DMS53 (cell line): ENCODE measurements around the gene KSR2.

Experiments used
- DNase-seq: peaks from one replicate; lab custom pipeline; 2025; lab: John Stamatoyannopoulos, UW

The KSR2 gene

GRCh38 chr12:117527479-117527855 lies 441.3 kb downstream of the KSR2 start:
- DNase-seq, result no peak

DNA sequence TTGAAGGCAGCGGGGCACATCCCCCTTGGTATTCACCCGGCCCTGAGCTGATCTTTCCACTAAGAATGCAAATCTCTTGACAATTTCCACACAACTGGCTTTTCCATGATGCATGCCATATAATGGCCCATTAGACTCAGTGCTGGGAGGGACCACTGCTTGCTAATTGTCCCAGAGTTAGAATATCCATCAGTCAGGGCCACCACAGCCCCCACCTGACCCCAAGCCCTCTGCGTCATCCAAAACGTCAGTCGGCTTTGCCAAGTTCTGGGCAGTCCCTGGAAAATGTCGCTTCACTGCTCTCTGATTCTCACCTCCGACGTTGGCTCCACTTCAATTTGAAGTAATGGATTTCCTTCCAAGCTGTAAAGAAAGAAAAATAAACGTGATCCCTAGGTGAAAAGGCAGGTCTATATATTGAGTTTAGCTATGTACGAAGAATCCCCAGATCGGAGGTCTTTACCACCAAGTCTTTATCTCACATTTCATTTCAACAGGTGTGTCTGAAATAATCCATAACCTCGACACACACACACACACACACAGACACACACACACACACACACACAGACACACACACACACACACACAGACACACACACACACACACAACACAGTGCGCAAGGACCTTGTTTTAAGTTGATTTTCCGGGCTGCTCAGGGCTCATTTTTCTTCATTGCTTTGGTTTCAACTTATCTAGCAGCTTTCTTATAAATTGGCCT lies 441.9 kb downstream of the KSR2 start:
- DNase-seq, result no peak

- no peak for DNase-seq
Measured at GRCh38 chr12:117525766-117526165, 443.0 kb downstream of the KSR2 start.

DNA sequence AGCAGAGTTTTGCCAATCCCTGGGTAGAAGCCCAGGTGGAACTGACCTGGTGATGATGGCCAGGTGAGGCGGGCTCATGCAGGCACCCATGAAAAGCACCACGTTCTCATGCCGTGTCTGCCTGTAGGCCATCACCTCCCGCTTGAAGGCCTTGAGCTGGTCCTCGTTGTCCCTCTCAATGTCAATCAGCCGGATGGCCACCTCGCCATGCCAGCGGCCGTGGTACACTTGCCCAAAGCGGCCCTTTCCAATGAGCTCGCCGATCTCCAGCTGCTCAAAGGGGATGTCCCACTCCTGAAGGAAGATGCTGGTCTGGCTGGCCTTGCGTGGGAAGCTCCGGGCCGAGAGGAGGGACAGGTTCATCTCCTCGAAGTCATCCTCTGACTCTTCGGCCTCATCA lies 444.0 kb downstream of the KSR2 start:
- DNase-seq, result no peak

DNA sequence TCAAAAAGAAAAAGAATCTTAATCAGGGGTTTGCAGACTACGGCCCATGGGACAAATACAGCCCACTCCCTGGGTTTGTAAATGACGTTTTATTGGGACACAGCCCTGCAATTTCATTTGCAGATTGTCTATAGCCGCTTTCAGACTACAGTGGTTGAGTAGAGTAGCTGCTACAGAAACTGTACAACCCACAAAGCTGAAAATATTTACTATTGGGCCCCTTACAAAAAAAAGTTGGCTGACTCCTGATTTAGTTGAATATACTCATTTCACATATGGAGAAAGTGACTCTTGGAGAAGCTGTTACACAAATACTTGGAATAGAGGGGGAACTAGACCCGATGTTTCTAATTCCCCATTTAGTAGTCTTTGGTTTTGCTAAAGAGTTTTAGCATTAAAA lies 444.8 kb downstream of the KSR2 start:
- DNase-seq, result no peak

DNA sequence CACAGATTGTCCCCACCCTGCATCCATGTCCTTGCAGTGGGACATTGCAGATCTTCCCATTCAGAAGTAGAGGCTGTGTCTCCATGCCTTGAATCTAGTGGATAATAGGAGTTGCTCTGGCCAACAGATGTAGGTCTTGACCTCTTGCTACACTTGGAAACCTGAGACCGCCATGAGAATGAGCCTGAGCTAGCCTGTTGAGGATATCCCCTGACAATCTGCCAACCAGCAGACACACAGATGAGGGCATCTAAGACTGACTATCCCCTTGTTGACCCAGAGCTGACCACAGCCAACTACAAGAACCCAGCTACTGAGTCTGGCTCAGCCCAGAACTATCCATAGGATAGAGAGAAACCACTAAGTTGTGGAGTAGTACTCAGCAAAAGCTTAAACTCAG lies 446.2 kb downstream of the KSR2 start:
- no peak for DNase-seq

DNA sequence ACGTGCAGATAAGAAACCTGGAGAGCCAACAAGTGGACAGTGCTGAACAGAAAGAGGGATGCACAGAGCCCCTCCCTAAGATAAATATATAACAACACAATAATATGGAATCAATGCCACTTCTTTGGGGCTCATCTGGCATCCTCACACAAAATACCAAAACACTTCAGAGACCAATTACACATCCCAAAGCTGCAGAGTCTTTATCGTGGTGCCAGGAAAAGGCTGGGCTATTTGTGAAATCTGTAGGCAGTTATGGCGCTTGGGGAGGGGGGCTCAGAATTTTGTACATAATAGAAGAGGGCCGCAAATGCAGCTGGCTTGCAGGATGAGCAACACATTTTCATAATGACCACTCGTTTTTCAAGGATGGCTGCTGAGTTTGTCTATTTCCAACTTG lies 446.9 kb downstream of the KSR2 start:
- DNase-seq, result no peak

DNA sequence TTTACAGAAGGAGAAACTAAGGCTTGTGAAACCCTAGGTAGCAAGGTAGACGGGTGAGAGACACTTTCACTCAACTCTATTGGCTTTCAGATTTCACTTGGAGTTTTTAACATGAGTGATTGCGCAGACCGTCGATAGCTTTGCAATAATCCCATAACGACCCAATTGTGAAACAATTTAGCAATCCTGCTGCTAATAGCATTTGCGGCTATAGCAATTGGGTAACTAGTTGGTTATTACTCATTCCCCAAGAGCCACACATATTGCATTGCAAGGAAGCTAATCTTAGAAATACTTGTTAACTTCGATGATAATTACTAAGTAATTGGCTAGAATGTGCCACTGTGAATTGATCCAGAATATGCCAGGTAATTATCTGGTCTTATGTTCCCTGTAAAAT lies 447.4 kb downstream of the KSR2 start:
- DNase-seq, result no peak

DNA sequence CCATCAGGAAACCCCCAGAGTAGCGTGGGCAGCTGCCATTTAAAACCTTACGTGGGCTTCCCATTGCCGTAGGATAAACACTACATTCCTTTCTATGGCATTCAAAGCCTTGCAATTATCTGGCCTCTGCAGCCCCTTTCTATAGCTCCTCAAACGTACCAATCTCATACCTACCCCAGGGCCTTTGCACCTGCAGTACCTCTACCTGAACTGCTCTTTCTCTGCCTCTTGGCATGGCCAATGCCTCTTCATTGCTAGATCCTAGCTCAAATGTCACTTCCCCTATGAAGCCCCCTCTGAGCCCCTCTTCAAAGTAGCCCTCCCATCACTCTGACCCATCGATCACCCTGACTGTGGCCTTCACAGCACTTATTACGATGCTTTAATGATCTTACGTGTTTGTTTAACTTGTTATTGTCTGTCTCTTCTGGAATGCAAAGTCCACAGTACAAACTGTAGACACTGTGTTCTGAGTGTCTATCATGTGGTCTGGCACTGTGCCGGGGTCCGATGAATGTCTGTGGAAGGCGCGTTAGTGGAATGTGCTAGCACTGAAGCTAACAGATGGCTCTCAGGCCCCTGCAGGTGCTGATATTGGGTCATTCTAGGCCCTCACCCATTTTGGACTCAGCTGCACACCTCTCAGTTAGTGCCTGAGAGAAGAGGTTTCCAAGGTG lies 450.1 kb downstream of the KSR2 start:
- no peak for DNase-seq

DNA sequence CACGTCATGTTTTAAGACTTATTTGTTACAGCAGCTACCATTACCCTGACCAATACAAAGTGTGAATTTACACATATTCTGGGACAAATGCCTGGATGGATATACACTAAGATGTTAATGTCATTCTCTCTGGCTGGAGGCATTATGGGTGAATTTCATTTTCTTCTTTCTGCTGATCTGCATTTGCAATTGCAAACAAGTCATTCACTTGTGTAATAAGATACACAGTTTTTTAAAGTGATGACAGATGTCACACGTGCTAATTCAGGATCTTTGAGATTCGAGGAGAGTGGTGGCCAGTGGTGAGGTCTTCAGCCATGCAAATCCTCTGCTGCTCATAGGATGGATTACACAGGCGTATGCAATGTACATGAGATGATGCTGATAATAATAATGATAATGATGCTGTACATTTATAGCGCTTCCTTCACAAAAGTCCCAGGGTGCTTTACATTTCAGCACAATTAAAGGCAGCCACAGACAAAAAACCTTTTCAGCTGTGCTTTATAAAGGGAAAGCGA lies 451.5 kb downstream of the KSR2 start:
- DNase-seq, result no peak

DNA sequence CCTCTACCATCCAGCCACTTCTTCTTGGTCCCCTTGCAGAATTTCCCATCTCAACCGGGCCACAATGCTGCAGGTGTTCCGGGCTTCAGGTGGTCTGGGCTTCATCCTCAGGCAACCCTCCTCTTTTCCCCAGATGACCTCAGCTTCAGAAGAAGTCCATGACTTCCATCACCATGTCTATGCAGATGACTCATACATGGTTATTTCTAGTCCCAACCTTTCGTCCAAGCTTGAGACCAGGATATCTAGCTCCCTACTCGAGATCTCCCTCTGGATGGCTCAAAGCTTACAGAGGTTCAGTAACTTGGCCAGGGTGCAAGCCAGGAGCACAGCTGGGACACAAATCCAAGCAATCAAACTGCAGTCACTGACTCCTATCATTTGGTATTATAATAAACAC lies 452.8 kb downstream of the KSR2 start:
- DNase-seq, result no peak

- DNase-seq, result no peak
Measured at GRCh38 chr12:117514016-117514415, 454.8 kb downstream of the KSR2 start.

GRCh38 chr12:117513353-117513752 lies 455.4 kb downstream of the KSR2 start:
- DNase-seq, result no peak

GRCh38 chr12:117508468-117508867 lies 460.3 kb downstream of the KSR2 start:
- DNase-seq, result no peak

DNA sequence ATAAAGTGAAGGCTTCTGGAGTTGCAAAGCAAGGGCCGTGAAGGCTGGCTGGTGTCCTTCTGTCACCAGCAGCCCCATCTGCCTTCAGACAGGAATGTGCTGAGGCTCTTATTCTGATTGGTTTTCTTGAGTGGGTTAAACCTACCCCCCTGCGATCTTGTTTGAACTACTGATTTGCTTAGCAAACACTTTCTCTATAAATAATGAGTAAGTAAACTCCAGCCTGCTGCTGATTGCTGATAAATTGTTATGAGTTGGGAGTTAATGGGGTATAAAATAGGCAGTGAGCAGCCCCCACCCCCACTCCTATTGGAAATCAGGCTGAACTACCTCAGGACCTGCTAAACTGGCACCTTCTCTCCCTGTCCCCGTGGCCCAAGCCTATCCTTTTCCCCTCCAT lies 461.2 kb downstream of the KSR2 start:
- peak; percentile 59 for DNase-seq

DNA sequence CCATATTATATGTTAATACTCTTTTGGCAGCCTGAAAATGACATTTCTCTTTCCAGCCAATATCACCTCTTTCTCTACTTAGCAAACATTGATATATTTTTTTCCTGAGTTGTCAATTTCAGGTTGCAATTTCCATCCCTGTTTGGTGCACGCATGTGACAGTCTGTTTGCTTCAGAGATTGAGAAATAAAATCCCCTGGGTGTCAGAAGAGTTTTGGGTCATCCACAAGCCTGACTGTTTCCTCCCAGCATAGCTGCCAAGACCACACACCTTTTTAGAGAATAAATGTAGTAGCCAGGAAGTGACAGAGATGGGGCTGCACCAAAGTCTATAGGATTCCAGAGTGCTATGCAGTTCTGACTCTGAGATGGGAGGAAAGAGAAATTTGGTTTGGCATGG lies 462.5 kb downstream of the KSR2 start:
- DNase-seq, result no peak

GRCh38 chr12:117502633-117503032 lies 466.2 kb downstream of the KSR2 start:
- peak; percentile 68 for DNase-seq

DNA sequence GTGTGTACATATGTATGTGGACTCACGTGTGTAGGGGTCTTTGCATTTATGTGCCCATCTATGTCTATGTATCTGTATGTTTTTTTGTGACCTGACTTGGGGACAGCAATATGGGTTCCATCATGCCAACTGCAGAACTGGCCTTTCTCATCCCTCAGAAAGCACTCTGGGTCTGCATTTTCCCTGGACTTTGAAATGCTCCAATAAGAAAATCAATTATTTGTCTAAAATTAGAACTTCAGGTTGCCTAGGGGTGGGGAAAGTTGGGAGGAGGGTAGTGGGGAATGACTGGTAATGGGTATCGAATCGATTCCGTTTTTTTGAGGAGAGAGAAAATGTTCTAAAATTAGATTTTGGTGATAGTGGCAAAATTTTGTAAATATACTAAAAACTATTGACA lies 466.6 kb downstream of the KSR2 start:
- DNase-seq, result no peak

DNA sequence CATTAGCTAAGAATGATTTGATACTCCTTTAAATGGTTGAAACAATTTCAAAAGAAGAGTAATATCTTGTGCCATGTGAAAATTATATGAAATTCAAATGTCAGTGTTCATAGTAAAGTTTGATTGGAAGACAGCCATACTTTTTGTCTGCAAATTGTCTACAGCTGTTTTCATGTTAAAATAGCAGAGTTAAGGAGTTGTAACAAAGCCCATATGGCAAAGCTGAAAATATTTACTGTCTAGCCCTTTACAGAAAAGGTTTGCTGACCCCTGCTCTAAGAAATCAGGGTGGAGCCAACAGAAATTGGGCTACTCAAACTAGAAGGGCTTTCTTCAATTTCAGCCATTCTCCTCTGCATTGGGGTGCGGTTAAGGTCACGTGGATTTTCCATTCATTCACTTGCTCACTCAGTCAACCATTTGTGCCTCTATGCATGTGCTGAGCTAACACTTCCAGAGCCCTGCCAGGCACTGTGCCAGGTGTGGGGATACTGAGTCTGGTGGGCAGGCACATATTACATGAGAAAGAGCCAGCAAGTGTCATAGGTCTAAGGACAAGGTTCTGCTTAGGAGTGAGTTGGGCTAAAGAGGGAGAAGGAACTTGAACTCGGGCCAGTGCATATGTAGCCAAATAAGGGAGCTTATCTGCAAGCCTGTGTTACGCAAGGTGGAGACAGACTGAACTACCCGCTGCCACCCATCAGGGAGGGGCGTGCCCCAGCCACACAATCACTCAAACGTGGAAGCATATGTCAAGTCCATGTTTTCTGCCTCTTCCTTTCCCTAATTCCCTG lies 467.5 kb downstream of the KSR2 start:
- no peak for DNase-seq

GRCh38 chr12:117499759-117500485 lies 468.9 kb downstream of the KSR2 start:
- no peak for DNase-seq

DNA sequence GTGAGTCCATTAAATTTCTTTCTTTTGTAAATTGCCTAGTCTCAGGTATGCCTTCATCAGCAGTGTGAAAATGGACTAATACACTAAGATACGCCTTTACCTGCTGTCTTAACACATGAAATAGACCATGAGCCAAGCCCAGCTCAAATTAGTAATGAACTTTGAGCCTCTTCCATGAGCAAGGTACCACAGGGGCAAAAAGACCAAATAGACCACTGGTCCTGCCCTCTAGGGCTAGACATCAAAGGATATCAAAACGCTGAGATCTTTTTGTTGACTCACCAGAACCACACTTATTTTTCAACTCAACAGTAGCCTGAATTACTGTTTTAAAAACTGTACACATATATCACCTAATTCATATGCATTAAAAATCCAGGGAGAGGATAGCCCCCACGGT lies 469.9 kb downstream of the KSR2 start:
- DNase-seq, result no peak

DNA sequence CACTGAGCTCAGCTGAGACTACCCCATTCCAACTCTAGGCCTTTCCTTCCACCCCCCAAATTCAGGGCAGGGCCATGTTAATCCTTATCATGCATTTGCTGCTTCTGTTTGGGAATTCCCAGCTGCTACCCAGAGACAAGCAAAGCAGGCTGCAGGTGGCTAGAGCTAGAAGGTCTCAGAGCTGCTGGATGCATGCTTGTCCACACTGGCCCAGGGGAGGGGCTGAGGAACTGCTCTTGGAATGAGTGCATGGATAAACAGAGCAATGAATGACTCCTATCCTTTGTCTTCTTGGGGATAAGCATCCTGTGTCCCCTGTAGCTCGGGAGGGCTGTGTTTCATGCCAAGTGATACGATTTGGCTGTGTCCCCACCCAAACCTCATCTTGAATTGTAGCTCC lies 470.5 kb downstream of the KSR2 start:
- peak; percentile 38 for DNase-seq
